Esophagus muscularis mucosa (tissue), 4 donors: ENCODE measurements around the gene MOCOS. TPM values are rescaled to one million over a fixed set of nuclear protein-coding genes. Genes with fewer than 3 reads are reported as not detected.

ENCODE experiments used
- DNase-seq: peaks from one replicate; pipeline ENCODE4 v3.0.0-alpha.2; 2017; ENCODE audit errors: extremely low spot score
- H3K27ac ChIP-seq, 4 donors: fragments of 200-600 bp; sonication (generic); replicated peaks in 1 of 4; 1 replicate in 3 of 4; 2 replicates in 1 of 4; pipeline ENCODE4 v1.5.1; 2016 to 2019; ENCODE audit warnings: mild to moderate bottlenecking in 1 of 4
- H3K27me3 ChIP-seq, 4 donors: fragments of 200-600 bp; sonication (generic); one replicate each; pipeline versions ENCODE4 v1.5.1 to v1.6.0; 2016 to 2019
- H3K36me3 ChIP-seq, 4 donors: fragments of 200-600 bp; sonication (generic); one replicate each; pipeline ENCODE4 v1.5.1; 2016 to 2019
- H3K4me1 ChIP-seq, 4 donors: fragments of 200-600 bp; sonication (generic); one replicate each; pipeline ENCODE4 v1.5.1; 2016 to 2019
- H3K4me3 ChIP-seq, 4 donors: fragments of 200-600 bp; sonication (generic); 1 replicate in 2 of 4; 2 replicates in 2 of 4; pipeline ENCODE4 v1.5.1; 2016 to 2019; ENCODE audit warnings: mild to moderate bottlenecking in 4 of 4, moderate library complexity in 1 of 4
- H3K9me3 ChIP-seq, 4 donors: fragments of 200-600 bp; sonication (generic); 1 replicate in 3 of 4; 2 replicates in 1 of 4; pipeline ENCODE4 v1.5.1; 2016 to 2019
- CTCF ChIP-seq, 3 experiments: fragments of 200-600 bp in 2 of 3; fragments of 450-650 bp in 1 of 3; sonication (generic) in 2 of 3; IDR thresholded peaks; one replicate each; pipeline ENCODE4 v1.5.1; 2017 to 2019; ENCODE audit warnings: antibody characterized with exemption in 3 of 3, mild to moderate bottlenecking in 2 of 3, moderate library complexity in 1 of 3
- EP300 ChIP-seq: sonication (generic); formaldehyde crosslinking; IDR thresholded peaks from one replicate; pipeline ENCODE4 v1.6.1; 2017; ENCODE audit warnings: antibody characterized with exemption
- POLR2A ChIP-seq: fragments of 450-650 bp; IDR thresholded peaks from one replicate; pipeline ENCODE4 v1.6.1; 2017; ENCODE audit warnings: antibody characterized with exemption, moderate library complexity, mild to moderate bottlenecking, low read depth
- POLR2AphosphoS5 ChIP-seq, 2 donors: sonication (generic); formaldehyde crosslinking; IDR thresholded peaks; one replicate each; pipeline ENCODE4 v1.6.1; 2017; ENCODE audit warnings: antibody characterized with exemption in 2 of 2
- WGBS: methylation state at CpG from one replicate; pipeline ENCODE4 v1.1.5; 2018; 5-methylcytosine and 5-hydroxymethylcytosine counted together
- intact Hi-C: fragments of 100-400 bp; cut with DNase I; formaldehyde crosslinking; loops from one replicate; pipeline ENCODE4 v1.15.1; 2023
- total RNA-seq, 4 donors: library from RNA; depleted of rRNA; stranded (reverse); fragments of >200 nt; gene quantifications; one replicate each; pipeline versions ENCODE4 v1.1.0 to v1.2.1, GENCODE V29; 2016

The MOCOS gene
- total RNA-seq, 4 donors from 2014 or later = 0.98 to 1.7 (median 1.4) TPM

DNA sequence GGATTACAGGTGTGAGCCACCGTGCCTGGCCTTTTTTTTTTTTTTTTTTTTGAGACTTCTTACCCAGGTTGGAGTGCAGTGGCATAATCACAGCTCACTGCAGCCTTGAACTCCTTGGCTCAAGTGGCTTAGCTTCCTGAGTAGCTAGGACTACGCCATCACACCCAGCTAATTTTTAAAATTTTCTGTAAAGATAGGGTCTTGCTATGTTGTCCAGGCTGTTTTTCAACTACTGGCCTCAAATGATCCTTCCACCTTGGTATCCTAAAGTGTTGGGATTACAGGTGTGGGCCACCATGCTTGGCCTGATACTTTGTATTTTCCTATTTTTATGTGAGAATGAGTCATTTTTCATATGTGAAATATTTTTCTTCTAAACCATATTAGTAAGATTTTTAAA is 43.9 kb upstream of the MOCOS start:
- no peak for TF ChIP-seq POLR2AphosphoS5 (IDR thresholded peaks at IDR 0.05)
- TF ChIP-seq EP300 = no peak
- no peak for TF ChIP-seq CTCF (IDR thresholded peaks at IDR 0.05)
- H3K36me3 ChIP-seq = peaks cover 57 to 100% (median 87%) of the 10 kb centered on the region in 4 donors

GRCh38 chr18:36149514-36150289 is 37.6 kb upstream of the MOCOS start:
- no peaks in the 10 kb centered on the region for H3K4me1 ChIP-seq
- no peak for DNase-seq
- H3K4me3 ChIP-seq = no peak overlapping the region
- 95% methylated on average over 5 of the region's 5 CpGs for WGBS
- intact Hi-C loops = no loop called here
- H3K27ac ChIP-seq = no peak overlapping the region
- TF ChIP-seq EP300 (no peak), POLR2AphosphoS5 (IDR thresholded peaks at IDR 0.05) (no peak)
- no peaks in the 10 kb centered on the region for H3K27me3 ChIP-seq
- H3K36me3 ChIP-seq = peaks cover 46 to 99% (median 95%) of the 10 kb centered on the region in 4 donors
- H3K9me3 ChIP-seq = no peaks in the 10 kb centered on the region

More for the DNA sequence above, 43.9 kb upstream of the MOCOS start:
- no peak for DNase-seq
- H3K4me1 ChIP-seq = no peaks in the 10 kb centered on the region
- 100% methylated on average over 2 of the region's 2 CpGs for WGBS
- H3K27me3 ChIP-seq = no peaks in the 10 kb centered on the region
- intact Hi-C loops = no loop called here
- H3K27ac ChIP-seq = no peak overlapping the region
- H3K4me3 ChIP-seq = no peak overlapping the region
- no peaks in the 10 kb centered on the region for H3K9me3 ChIP-seq

DNA sequence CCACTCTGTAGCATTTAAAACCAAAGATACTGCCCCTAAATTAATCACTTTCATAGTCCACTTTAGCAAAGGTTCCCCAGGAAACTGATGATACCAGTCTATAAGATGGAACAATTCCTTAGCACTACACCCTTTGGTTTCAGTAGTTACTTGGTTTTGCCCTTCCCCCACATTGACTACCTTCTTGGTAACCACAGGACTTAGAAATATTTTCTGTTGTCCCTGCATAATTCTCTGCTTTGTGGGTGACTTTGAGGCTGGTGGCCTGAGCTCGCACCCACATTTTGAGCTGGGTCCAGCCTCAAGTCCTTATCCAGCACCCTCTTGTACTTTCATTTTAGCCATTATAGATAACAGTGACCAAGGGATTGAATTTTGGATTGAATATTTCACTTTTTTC is 34.5 kb upstream of the MOCOS start:
- WGBS = 94% methylated on average over 1 of the region's 1 CpG
- no peaks in the 10 kb centered on the region for H3K9me3 ChIP-seq
- peaks cover 33 to 98% (median 90%) of the 10 kb centered on the region in 4 donors for H3K36me3 ChIP-seq
- H3K27ac ChIP-seq = no peak overlapping the region
- H3K27me3 ChIP-seq = no peaks in the 10 kb centered on the region
- H3K4me1 ChIP-seq = peaks cover 0 to 7% (median 3%) of the 10 kb centered on the region in 4 donors
- TF ChIP-seq CTCF (IDR thresholded peaks at IDR 0.05) (no peak), POLR2A (no peak), EP300 (no peak), POLR2AphosphoS5 (IDR thresholded peaks at IDR 0.05) (no peak)
- no peak for DNase-seq
- intact Hi-C loops = no loop called here
- no peak overlapping the region for H3K4me3 ChIP-seq

GRCh38 chr18:36153203-36153602 is 34.1 kb upstream of the MOCOS start:
- H3K9me3 ChIP-seq = no peaks in the 10 kb centered on the region
- no peaks in the 10 kb centered on the region for H3K27me3 ChIP-seq
- H3K4me1 ChIP-seq = peaks cover 0 to 11% (median 5%) of the 10 kb centered on the region in 4 donors
- H3K4me3 ChIP-seq = no peak overlapping the region
- peaks cover 29 to 98% (median 86%) of the 10 kb centered on the region in 4 donors for H3K36me3 ChIP-seq
- WGBS = 73% methylated on average over 4 of the region's 4 CpGs
- TF ChIP-seq POLR2A (no peak), POLR2AphosphoS5 (IDR thresholded peaks at IDR 0.05) (no peak), CTCF (IDR thresholded peaks at IDR 0.05) (no peak), EP300 (no peak)
- intact Hi-C loops = no loop called here
- DNase-seq = no peak
- no peak overlapping the region for H3K27ac ChIP-seq

DNA sequence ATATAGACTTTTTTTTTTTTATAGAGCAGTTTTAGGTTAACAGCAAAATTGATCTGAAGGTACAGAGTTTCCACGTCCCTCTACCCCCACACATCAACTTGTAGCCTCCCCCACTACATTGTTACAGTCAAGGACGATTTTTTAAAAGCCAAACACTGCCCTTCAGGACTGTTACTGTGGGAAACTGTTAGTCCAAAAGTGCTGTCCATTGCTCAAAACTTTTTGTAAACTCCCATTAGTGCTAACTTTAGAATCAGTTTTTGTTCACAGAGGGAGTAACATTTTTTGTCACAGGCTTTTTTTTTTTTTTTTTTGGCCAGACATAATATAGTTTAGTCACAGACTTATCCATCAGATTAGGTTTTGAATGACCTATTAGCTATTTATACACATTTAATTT is 33.5 kb upstream of the MOCOS start:
- no peak overlapping the region for H3K4me3 ChIP-seq
- peaks cover 29 to 98% (median 83%) of the 10 kb centered on the region in 4 donors for H3K36me3 ChIP-seq
- intact Hi-C loops = no loop called here
- H3K27me3 ChIP-seq = no peaks in the 10 kb centered on the region
- WGBS = 72% methylated on average over 2 of the region's 2 CpGs
- H3K27ac ChIP-seq = no peak overlapping the region
- peaks cover 0 to 16% (median 9%) of the 10 kb centered on the region in 4 donors for H3K4me1 ChIP-seq
- TF ChIP-seq POLR2AphosphoS5 (IDR thresholded peaks at IDR 0.05) = no peak
- no peak for TF ChIP-seq EP300
- TF ChIP-seq POLR2A = no peak
- TF ChIP-seq CTCF (IDR thresholded peaks at IDR 0.05) = no peak
- DNase-seq = no peak
- H3K9me3 ChIP-seq = no peaks in the 10 kb centered on the region
